K562 (cell line): ENCODE results near the gene NKAIN1. TPM values are rescaled to one million over a fixed set of nuclear protein-coding genes. Genes with fewer than 3 reads are reported as not detected.
A peak's percentile ranks its signal among the peaks of the same experiment; 100 is the strongest.

Experiments
- ATAC-seq: fragments of 200-7000 bp; cut with Tn5 transposase; 3 replicates; pipeline ENCODE4 v1.9.1; 2020; ENCODE audit warnings: moderate library complexity
- BruUV-seq: library from RNA; stranded (reverse); fragments of 400-500 nt; replicated peaks from 2 replicates; lab custom pipeline; 2021; lab: Mats Ljungman, UMichigan
- CTCF ChIA-PET: fragments of 300-600 bp; formaldehyde crosslinking; extraction: SDS; loops from one replicate; lab custom pipeline; 2021; ENCODE audit warnings: low intra/inter-chr PET ratio; lab: Yijun Ruan, JAX
- POLR2A ChIA-PET: fragments of 300-600, 350-650 bp; sonication (Branson Sonifier 250); formaldehyde crosslinking; extraction: SDS; loops from one replicate; lab custom pipeline; 2021; ENCODE audit warnings: antibody characterized with exemption, inconsistent platforms; lab: Yijun Ruan, JAX
- DNase-seq, 4 experiments: peaks; one replicate each; pipeline versions ENCODE4 v3.0.0 to v3.0.0-alpha.2; 2011 to 2018; ENCODE audit warnings: low spot score in 3 of 4, mixed read lengths in 3 of 4; ENCODE audit errors: extremely low read depth in 1 of 4
- FAIRE-seq: peaks from 2 replicates; lab custom pipeline; 2011; peaks lifted over from hg19 to GRCh38; lab: Jason Lieb, UNC
- H2AFZ ChIP-seq: 2 replicates; pipeline ENCODE4 v1.6.0; 2011; ENCODE audit warnings: low read depth, low read length, control low read depth, inconsistent platforms
- H3K27ac ChIP-seq: fragments of 200-600 bp; 3 replicates; pipeline ENCODE4 v1.8.0; 2011; ENCODE audit warnings: low read depth, mild to moderate bottlenecking, control low read depth, inconsistent platforms, low read length, moderate library complexity, mixed read lengths; ENCODE audit errors: extremely low read depth
- H3K27me3 ChIP-seq, 2 experiments: fragments of 300-600 bp in 1 of 2; 2 replicates in 1 of 2; 3 replicates in 1 of 2; pipeline versions ENCODE4 v1.6.0 to v1.8.0; 2011; ENCODE audit warnings: inconsistent platforms in 2 of 2, low read length in 2 of 2, mild to moderate bottlenecking in 1 of 2, mixed read lengths in 1 of 2, moderate library complexity in 1 of 2; ENCODE audit not compliant: control insufficient read depth in 2 of 2, insufficient read depth in 2 of 2
- H3K36me3 ChIP-seq: fragments of 300-600 bp; 3 replicates; pipeline ENCODE4 v1.8.0; 2011; ENCODE audit warnings: mild to moderate bottlenecking, low read length, inconsistent platforms; ENCODE audit not compliant: control insufficient read depth, insufficient read depth
- H3K4me1 ChIP-seq, 2 experiments: fragments of 200-600 bp in 1 of 2; replicated peaks in 1 of 2; 2 replicates in 1 of 2; 3 replicates in 1 of 2; pipeline versions ENCODE4 v1.5.1 to v1.8.0; 2011; ENCODE audit warnings: inconsistent platforms in 2 of 2, low read length in 2 of 2, mild to moderate bottlenecking in 1 of 2, mixed read lengths in 1 of 2, moderate library complexity in 1 of 2; ENCODE audit not compliant: control insufficient read depth in 2 of 2, insufficient read depth in 2 of 2
- H3K4me2 ChIP-seq: 2 replicates; pipeline ENCODE4 v1.6.1; 2011; ENCODE audit warnings: low read length, control low read depth, inconsistent platforms, mixed read lengths; ENCODE audit not compliant: insufficient read depth
- H3K4me3 ChIP-seq: fragments of 200-600 bp; sonication (generic), shearing (Covaris generic); 2 replicates; pipeline ENCODE4 v1.5.1; 2016; ENCODE audit warnings: control low read depth, inconsistent platforms
- H3K79me2 ChIP-seq: fragments of 200-600 bp; 3 replicates; pipeline ENCODE4 v1.8.0; 2011; ENCODE audit warnings: low read length, inconsistent platforms; ENCODE audit not compliant: control insufficient read depth, insufficient read depth
- H3K9ac ChIP-seq, 2 experiments: 2 replicates each; pipeline versions ENCODE4 v1.6.0 to v1.6.1; 2011; ENCODE audit warnings: low read depth in 2 of 2, low read length in 2 of 2, control low read depth in 1 of 2, inconsistent platforms in 1 of 2, mild to moderate bottlenecking in 1 of 2, mixed read lengths in 1 of 2; ENCODE audit not compliant: insufficient read depth in 1 of 2
- H3K9me1 ChIP-seq: one replicate; pipeline ENCODE4 v1.6.0; 2011; ENCODE audit warnings: inconsistent platforms, mild to moderate bottlenecking, low read length, moderate library complexity; ENCODE audit not compliant: control insufficient read depth, insufficient read depth
- H3K9me3 ChIP-seq: replicated peaks from 2 replicates; pipeline ENCODE4 v1.5.1; 2011; ENCODE audit warnings: low read depth, low read length, inconsistent platforms; ENCODE audit not compliant: control insufficient read depth, insufficient read depth
- H4K20me1 ChIP-seq: replicated peaks from 2 replicates; pipeline ENCODE4 v1.6.1; 2011; ENCODE audit warnings: low read length, inconsistent platforms, mixed read lengths; ENCODE audit not compliant: control insufficient read depth, insufficient read depth
- BHLHE40 ChIP-seq: IDR thresholded peaks from 2 replicates; pipeline ENCODE4 v1.6.1; 2011; ENCODE audit warnings: low read length, improper control_type of control experiment
- COPS2 ChIP-seq: fragments of 450-650 bp; conservative IDR thresholded peaks from 2 replicates; pipeline ENCODE4 v1.6.1; 2016; ENCODE audit warnings: mild to moderate bottlenecking, moderate library complexity
- DMBX1 ChIP-seq: fragments of 250-450 bp; sonication (Bioruptor Pico); IDR thresholded peaks from 2 replicates; pipeline ENCODE4 v1.8.0; 2022; ENCODE audit warnings: inconsistent platforms, mild to moderate bottlenecking, moderate library complexity, borderline replicate concordance
- KAT2B ChIP-seq: IDR thresholded peaks from one replicate; pipeline ENCODE4 v1.6.1; 2012; ENCODE audit warnings: low read depth, mild to moderate bottlenecking, control low read depth, inconsistent platforms, low read length, moderate library complexity
- L3MBTL2 ChIP-seq: fragments of 450-650 bp; IDR thresholded peaks from 2 replicates; pipeline ENCODE4 v1.6.1; 2016; ENCODE audit warnings: mild to moderate bottlenecking, moderate library complexity
- MEF2D ChIP-seq: conservative IDR thresholded peaks from 2 replicates; pipeline ENCODE4 v1.6.1; 2016; ENCODE audit warnings: low read depth, missing genetic modification characterization, missing compliant biosample characterization
- NCOA2 ChIP-seq, 2 experiments: fragments of 450-650 bp; IDR thresholded peaks; 2 replicates each; pipeline ENCODE4 v1.6.1; 2018; ENCODE audit warnings: mild to moderate bottlenecking in 2 of 2, moderate library complexity in 1 of 2; ENCODE audit not compliant: partially characterized antibody in 2 of 2
- NFIC ChIP-seq: fragments of 450-650 bp; IDR thresholded peaks from 2 replicates; pipeline ENCODE4 v1.6.1; 2017; ENCODE audit warnings: mild to moderate bottlenecking, inconsistent platforms
- PML ChIP-seq: IDR thresholded peaks from 2 replicates; pipeline ENCODE4 v1.6.1; 2012; ENCODE audit warnings: low read length, inconsistent platforms
- PTRF ChIP-seq: fragments of 450-650 bp; IDR thresholded peaks from 2 replicates; pipeline ENCODE4 v1.6.1; 2016; ENCODE audit warnings: mild to moderate bottlenecking, missing genetic modification characterization, missing compliant biosample characterization
- RCOR1 ChIP-seq, 2 experiments: IDR thresholded peaks; 2 replicates each; pipeline ENCODE4 v1.6.1; 2012; ENCODE audit warnings: low read depth in 2 of 2, low read length in 2 of 2, borderline replicate concordance in 1 of 2, improper control_type of control experiment in 1 of 2
- SMARCC2 ChIP-seq: fragments of 450-650 bp; IDR thresholded peaks from 2 replicates; pipeline ENCODE4 v1.6.1; 2017; ENCODE audit warnings: antibody characterized with exemption, moderate library complexity, mild to moderate bottlenecking, low read depth
- ZC3H11A ChIP-seq: IDR thresholded peaks from 2 replicates; pipeline ENCODE4 v1.6.1; 2012; ENCODE audit warnings: low read depth, low read length, improper control_type of control experiment
- ZNF263 ChIP-seq: sonication (generic); formaldehyde crosslinking; IDR thresholded peaks from 2 replicates; pipeline ENCODE4 v1.8.0; 2022; ENCODE audit warnings: mild to moderate bottlenecking, missing genetic modification reagents, borderline replicate concordance
- WGBS: fragments of 100-300 bp; shearing (Covaris generic); methylation state at CpG from one replicate; pipeline ENCODE4 v1.1.6; 2016; ENCODE audit warnings: low coverage, mixed read lengths; ENCODE audit not compliant: insufficient coverage; ENCODE audit errors: missing lambda C conversion rate; 5-methylcytosine and 5-hydroxymethylcytosine counted together
- in situ Hi-C: fragments of 300-500 bp; cut with MboI; formaldehyde crosslinking; loops from 4 replicates; pipeline ENCODE4 v1.15.0; 2018; ENCODE audit warnings: inconsistent platforms, mixed read lengths
- intact Hi-C: fragments of 100-400 bp; cut with micrococcal nuclease; formaldehyde crosslinking; loops from 2 replicates; pipeline ENCODE4 v1.14.2; 2022
- polyA plus RNA-seq, 8 experiments: library from polyadenylated mRNA; depleted of rRNA in 4 of 8; stranded (reverse) in 5 of 8; unstranded in 3 of 8; fragments of >200 nt; fragmentation: Nextera tagmentation in 2 of 8; fragmentation: Illumina TruSeq in 1 of 8; extraction: Ambion mirVana in 2 of 8; extraction: Trizol in 1 of 8; gene quantifications; 2 replicates each; pipeline versions ENCODE4 v1.2.1 to v1.2.3, GENCODE V29; 2011 to 2014; ENCODE audit warnings: inconsistent platforms in 1 of 8, missing spikeins in 1 of 8
- total RNA-seq, 7 experiments: library from RNA; depleted of rRNA in 6 of 7; stranded (reverse); fragments of >200 nt in 6 of 7; fragmentation: Illumina TruSeq in 2 of 7; extraction: Trizol in 2 of 7; gene quantifications; 2 replicates each; pipeline versions ENCODE4 v1.2.1 to v1.2.3, GENCODE V29; 2011 to 2021; ENCODE audit warnings: low replicate concordance in 1 of 7
- TF ChIP-seq, protein P1 (sequence below): fragments of 450-650 bp; conservative IDR thresholded peaks from 2 replicates; pipeline ENCODE4 v1.6.1; 2016; ENCODE audit warnings: missing genetic modification characterization, low read depth, mild to moderate bottlenecking, control low read depth, missing compliant biosample characterization
- TF ChIP-seq, protein P2 (sequence below): sonication (generic); formaldehyde crosslinking; IDR thresholded peaks from 2 replicates; pipeline ENCODE4 v1.8.0; 2023; ENCODE audit warnings: mild to moderate bottlenecking, missing genetic modification reagents
- TF ChIP-seq, protein P3 (sequence below): sonication (generic); formaldehyde crosslinking; IDR thresholded peaks from 2 replicates; pipeline ENCODE4 v1.8.0; 2022; ENCODE audit warnings: mild to moderate bottlenecking, missing genetic modification reagents
- TF ChIP-seq, protein P4 (sequence below): fragments of 200-800 bp; sonication (Bioruptor generic); IDR thresholded peaks from 2 replicates; pipeline ENCODE4 v1.6.1; 2017; ENCODE audit warnings: missing genetic modification characterization, missing compliant biosample characterization

NKAIN1 gene
- total and polyA plus RNA-seq, 9 of the 15 experiments (the other 6 are each of a cell fraction or from before 2014, with no cell fraction given): 0.03 to 0.22 (median 0.04) TPM; not detected in 3

DNA sequence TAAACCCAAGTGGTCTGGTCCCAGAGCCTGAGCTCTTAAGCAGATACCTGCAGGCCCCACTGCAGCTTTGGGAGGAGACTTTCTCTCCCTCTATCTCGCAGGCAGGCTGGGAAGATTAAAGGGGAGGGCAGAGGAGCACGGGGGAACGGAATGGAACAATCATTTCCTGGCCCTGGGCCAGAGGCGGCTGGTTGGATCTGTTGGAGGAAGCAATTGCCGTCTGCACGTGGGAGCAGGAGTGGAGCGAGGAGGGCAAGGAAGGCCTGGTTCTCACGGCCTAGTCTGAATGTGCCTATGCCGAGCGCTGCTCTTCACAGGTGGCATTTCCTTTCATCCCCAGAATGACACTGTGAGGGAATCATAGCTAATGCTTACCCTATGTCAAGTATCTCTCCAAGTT, 23.7 kb downstream of the NKAIN1 start:
- Histone ChIP-seq H3K27ac (no peak overlapping the region), H3K9ac (0 out of 4 replicates have a peak overlapping the region, but pooled peaks of 1 of the 2 experiments have one; percentile 6), H3K27me3 (peaks cover 27 to 37% of the 10 kb centered on the region in 2 experiments; a peak in 3 of 5 replicates), H3K36me3 (no peaks in the 10 kb centered on the region), H3K4me3 (no peak overlapping the region), H4K20me1 (peaks cover 7% of the 10 kb centered on the region; the same call in 1 of the 2 replicates), H3K9me3 (peaks cover 2% of the 10 kb centered on the region; the same call in 1 of the 2 replicates), H3K9me1 (no peaks in the 10 kb centered on the region), H2AFZ (no peak overlapping the region), H3K4me1 (no peaks in the 10 kb centered on the region; a peak in 1 of 5 replicates), H3K4me2 (no peak overlapping the region), H3K79me2 (no peaks in the 10 kb centered on the region)
- ChIA-PET POLR2A (interaction anchor here (0.7 to 1.2 kb wide), 4 partner anchors 14 to 319 kb away, joined by 3 to 5 read pairs (median 4); partner anchors contain the start of genes SNRNP40 and ZCCHC17), CTCF (no interaction called here)
- DNase-seq (peak in 1 of 4 experiments; percentile 48), FAIRE-seq (no peak), ATAC-seq (peak; percentile 47)
- intact Hi-C loops (no loop called here), in situ Hi-C loops (no loop called here)
- BruUV-seq: no TSS peak
- WGBS: 6% methylated on average over 10 of the region's 10 CpGs
- TF ChIP-seq BHLHE40 (peak; percentile 59; the same call in 1 of the 2 replicates), NCOA2 (IDR thresholded peaks at IDR 0.05; ENCODE audit: partially characterized antibody in 2 of 2) (no peak), COPS2 (no peak), PML (no peak), RCOR1 (IDR thresholded peaks at IDR 0.05; ENCODE audit: borderline replicate concordance in 1 of 2, low read depth in 2 of 2, low read length in 2 of 2) (0 out of 4 replicates have a peak, but pooled peaks of 1 of the 2 experiments have one; percentile 11), ZNF263 (CRISPR knock-in tag) (peak; percentile 83; the same call in 1 of the 2 replicates), KAT2B (no peak), SMARCC2 (no peak), L3MBTL2 (peak; percentile 55), NFIC (peak; percentile 91), PTRF (tag) (no peak), ZC3H11A (no peak), MEF2D (tag) (no peak), DMBX1 (CRISPR knock-in tag) (no peak)
- TF ChIP-seq, protein P1, sequence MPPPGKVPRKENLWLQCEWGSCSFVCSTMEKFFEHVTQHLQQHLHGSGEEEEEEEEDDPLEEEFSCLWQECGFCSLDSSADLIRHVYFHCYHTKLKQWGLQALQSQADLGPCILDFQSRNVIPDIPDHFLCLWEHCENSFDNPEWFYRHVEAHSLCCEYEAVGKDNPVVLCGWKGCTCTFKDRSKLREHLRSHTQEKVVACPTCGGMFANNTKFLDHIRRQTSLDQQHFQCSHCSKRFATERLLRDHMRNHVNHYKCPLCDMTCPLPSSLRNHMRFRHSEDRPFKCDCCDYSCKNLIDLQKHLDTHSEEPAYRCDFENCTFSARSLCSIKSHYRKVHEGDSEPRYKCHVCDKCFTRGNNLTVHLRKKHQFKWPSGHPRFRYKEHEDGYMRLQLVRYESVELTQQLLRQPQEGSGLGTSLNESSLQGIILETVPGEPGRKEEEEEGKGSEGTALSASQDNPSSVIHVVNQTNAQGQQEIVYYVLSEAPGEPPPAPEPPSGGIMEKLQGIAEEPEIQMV (tag): no peak
- TF ChIP-seq, protein P2, sequence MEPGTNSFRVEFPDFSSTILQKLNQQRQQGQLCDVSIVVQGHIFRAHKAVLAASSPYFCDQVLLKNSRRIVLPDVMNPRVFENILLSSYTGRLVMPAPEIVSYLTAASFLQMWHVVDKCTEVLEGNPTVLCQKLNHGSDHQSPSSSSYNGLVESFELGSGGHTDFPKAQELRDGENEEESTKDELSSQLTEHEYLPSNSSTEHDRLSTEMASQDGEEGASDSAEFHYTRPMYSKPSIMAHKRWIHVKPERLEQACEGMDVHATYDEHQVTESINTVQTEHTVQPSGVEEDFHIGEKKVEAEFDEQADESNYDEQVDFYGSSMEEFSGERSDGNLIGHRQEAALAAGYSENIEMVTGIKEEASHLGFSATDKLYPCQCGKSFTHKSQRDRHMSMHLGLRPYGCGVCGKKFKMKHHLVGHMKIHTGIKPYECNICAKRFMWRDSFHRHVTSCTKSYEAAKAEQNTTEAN (CRISPR knock-in tag): no peak
- TF ChIP-seq, protein P3, sequence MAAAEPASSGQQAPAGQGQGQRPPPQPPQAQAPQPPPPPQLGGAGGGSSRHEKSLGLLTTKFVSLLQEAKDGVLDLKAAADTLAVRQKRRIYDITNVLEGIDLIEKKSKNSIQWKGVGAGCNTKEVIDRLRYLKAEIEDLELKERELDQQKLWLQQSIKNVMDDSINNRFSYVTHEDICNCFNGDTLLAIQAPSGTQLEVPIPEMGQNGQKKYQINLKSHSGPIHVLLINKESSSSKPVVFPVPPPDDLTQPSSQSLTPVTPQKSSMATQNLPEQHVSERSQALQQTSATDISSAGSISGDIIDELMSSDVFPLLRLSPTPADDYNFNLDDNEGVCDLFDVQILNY (CRISPR knock-in tag): no peak
- TF ChIP-seq, protein P4, sequence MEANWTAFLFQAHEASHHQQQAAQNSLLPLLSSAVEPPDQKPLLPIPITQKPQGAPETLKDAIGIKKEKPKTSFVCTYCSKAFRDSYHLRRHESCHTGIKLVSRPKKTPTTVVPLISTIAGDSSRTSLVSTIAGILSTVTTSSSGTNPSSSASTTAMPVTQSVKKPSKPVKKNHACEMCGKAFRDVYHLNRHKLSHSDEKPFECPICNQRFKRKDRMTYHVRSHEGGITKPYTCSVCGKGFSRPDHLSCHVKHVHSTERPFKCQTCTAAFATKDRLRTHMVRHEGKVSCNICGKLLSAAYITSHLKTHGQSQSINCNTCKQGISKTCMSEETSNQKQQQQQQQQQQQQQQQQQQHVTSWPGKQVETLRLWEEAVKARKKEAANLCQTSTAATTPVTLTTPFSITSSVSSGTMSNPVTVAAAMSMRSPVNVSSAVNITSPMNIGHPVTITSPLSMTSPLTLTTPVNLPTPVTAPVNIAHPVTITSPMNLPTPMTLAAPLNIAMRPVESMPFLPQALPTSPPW (CRISPR knock-in tag): peak; percentile 47; the same call in 1 of the 2 replicates
